ENCODE results near the gene LGALS3.

Gene LGALS3

GRCh38 chr14:55131370-55132137, 2.5 kb downstream of the LGALS3 start:
- DNase-seq (ENCODE audit: low read depth), result no peak

GRCh38 chr14:55133416-55133815, 4.4 kb downstream of the LGALS3 start:
- no peak for DNase-seq (ENCODE audit: low read depth)

- DNase-seq (ENCODE audit: low read depth), result no peak
These were observed 7.2 kb downstream of the LGALS3 start for GRCh38 chr14:55136241-55136640.

GRCh38 chr14:55136885-55137786, 8.1 kb downstream of the LGALS3 start:
- no peak for DNase-seq (ENCODE audit: low read depth)

GRCh38 chr14:55138091-55138490, 9.0 kb downstream of the LGALS3 start:
- no peak for DNase-seq (ENCODE audit: low read depth)

- no peak for DNase-seq (ENCODE audit: low read depth)
These were observed 10.1 kb downstream of the LGALS3 start for GRCh38 chr14:55139141-55139540.

- DNase-seq (ENCODE audit: low read depth), result no peak
These were observed 10.9 kb downstream of the LGALS3 start for GRCh38 chr14:55139696-55140509.

GRCh38 chr14:55141825-55142224, 12.8 kb downstream of the LGALS3 start:
- no peak for DNase-seq (ENCODE audit: low read depth)

GRCh38 chr14:55142466-55142865, 13.4 kb downstream of the LGALS3 start:
- DNase-seq (ENCODE audit: low read depth), result no peak

GRCh38 chr14:55146425-55146824, 17.4 kb downstream of the LGALS3 start:
- no peak for DNase-seq (ENCODE audit: low read depth)

- DNase-seq (ENCODE audit: low read depth), result no peak
These were observed 22.5 kb downstream of the LGALS3 start for GRCh38 chr14:55151601-55152000.

- no peak for DNase-seq (ENCODE audit: low read depth)
These were observed 23.2 kb downstream of the LGALS3 start for GRCh38 chr14:55152052-55152753.

- no peak for DNase-seq (ENCODE audit: low read depth)
These were observed 24.9 kb downstream of the LGALS3 start for GRCh38 chr14:55153951-55154350.

- DNase-seq (ENCODE audit: low read depth), result no peak
These were observed 28.0 kb downstream of the LGALS3 start for GRCh38 chr14:55157080-55157479.

- no peak for DNase-seq (ENCODE audit: low read depth)
These were observed 29.4 kb downstream of the LGALS3 start for GRCh38 chr14:55158412-55158811.

- no peak for DNase-seq (ENCODE audit: low read depth)
These were observed 31.9 kb downstream of the LGALS3 start for GRCh38 chr14:55160989-55161388.

- no peak for DNase-seq (ENCODE audit: low read depth)
These were observed 41.5 kb downstream of the LGALS3 start for GRCh38 chr14:55170526-55170925.

GRCh38 chr14:55180006-55180405, 51.0 kb downstream of the LGALS3 start:
- no peak for DNase-seq (ENCODE audit: low read depth)

GRCh38 chr14:55180434-55180833, 51.4 kb downstream of the LGALS3 start:
- DNase-seq (ENCODE audit: low read depth), result no peak

GRCh38 chr14:55188686-55189295, 59.7 kb downstream of the LGALS3 start:
- DNase-seq (ENCODE audit: low read depth), result no peak

- no peak for DNase-seq (ENCODE audit: low read depth)
These were observed 61.8 kb downstream of the LGALS3 start for GRCh38 chr14:55190906-55191202.
